DND-41 (cell line): ENCODE measurements around the gene CLASP1.
"Not testable (repeated sequence)": the region's sequence is repeated elsewhere in the genome, so short reads cannot be mapped to it uniquely, and the experiment has no call there.

Experiments
- ATAC-seq: fragments of 200-7000 bp; cut with Tn5 transposase; 3 replicates; pipeline ENCODE4 v1.9.1; 2021; ENCODE audit warnings: low read depth; ENCODE audit not compliant: insufficient read depth
- DNase-seq: peaks from one replicate; pipeline ENCODE4 v3.0.0-alpha.2; 2020
- H2AFZ ChIP-seq: 2 replicates; pipeline ENCODE4 v1.6.0; 2012; ENCODE audit warnings: low read depth, low read length
- H3K27ac ChIP-seq: 2 replicates; pipeline ENCODE4 v1.5.1; 2012; ENCODE audit warnings: low read length, inconsistent platforms
- H3K27me3 ChIP-seq: fragments of 200-600 bp; sonication (generic); 2 replicates; pipeline ENCODE4 v1.6.0; 2012; ENCODE audit warnings: low read length, mild to moderate bottlenecking, inconsistent platforms; ENCODE audit not compliant: insufficient read depth, poor library complexity
- H3K36me3 ChIP-seq: 2 replicates; pipeline ENCODE4 v1.5.1; 2012; ENCODE audit warnings: low read length, inconsistent platforms; ENCODE audit not compliant: insufficient read depth
- H3K4me1 ChIP-seq: 2 replicates; pipeline ENCODE4 v1.5.1; 2012; ENCODE audit warnings: mild to moderate bottlenecking, low read length; ENCODE audit not compliant: insufficient read depth
- H3K4me2 ChIP-seq: 2 replicates; pipeline ENCODE4 v1.6.0; 2012; ENCODE audit warnings: mild to moderate bottlenecking, moderate library complexity, low read length, inconsistent platforms; ENCODE audit not compliant: insufficient read depth
- H3K4me3 ChIP-seq, 2 experiments: fragments of 200-600 bp in 1 of 2; shearing (Covaris generic) in 1 of 2; 2 replicates each; pipeline ENCODE4 v1.5.1; 2012 to 2016; ENCODE audit warnings: inconsistent platforms in 2 of 2, low read length in 2 of 2, mild to moderate bottlenecking in 2 of 2, low read depth in 1 of 2, moderate library complexity in 1 of 2
- H3K79me2 ChIP-seq: 2 replicates; pipeline ENCODE4 v1.6.0; 2012; ENCODE audit warnings: low read length, inconsistent platforms; ENCODE audit not compliant: insufficient read depth
- H3K9ac ChIP-seq: 2 replicates; pipeline ENCODE4 v1.6.0; 2012; ENCODE audit warnings: low read depth, mild to moderate bottlenecking, inconsistent platforms, low read length, moderate library complexity
- H3K9me3 ChIP-seq: 2 replicates; pipeline ENCODE4 v1.5.1; 2012; ENCODE audit warnings: low read length, moderate library complexity, mild to moderate bottlenecking, inconsistent platforms; ENCODE audit not compliant: insufficient read depth, severe bottlenecking
- H4K20me1 ChIP-seq: 2 replicates; pipeline ENCODE4 v1.6.0; 2012; ENCODE audit warnings: low read length; ENCODE audit not compliant: insufficient read depth
- EZH2 ChIP-seq: IDR thresholded peaks from 3 replicates; pipeline ENCODE4 v1.6.1; 2012; ENCODE audit warnings: borderline replicate concordance, low read depth, mild to moderate bottlenecking, moderate library complexity, low read length, inconsistent platforms; ENCODE audit not compliant: severe bottlenecking
- TF ChIP-seq, protein P1 (sequence below): IDR thresholded peaks from 2 replicates; pipeline ENCODE4 v1.5.1; 2012; ENCODE audit warnings: borderline replicate concordance, low read length, moderate library complexity, mild to moderate bottlenecking; ENCODE audit not compliant: poor library complexity, severe bottlenecking; ENCODE audit errors: extremely low read depth

Gene CLASP1

DNA sequence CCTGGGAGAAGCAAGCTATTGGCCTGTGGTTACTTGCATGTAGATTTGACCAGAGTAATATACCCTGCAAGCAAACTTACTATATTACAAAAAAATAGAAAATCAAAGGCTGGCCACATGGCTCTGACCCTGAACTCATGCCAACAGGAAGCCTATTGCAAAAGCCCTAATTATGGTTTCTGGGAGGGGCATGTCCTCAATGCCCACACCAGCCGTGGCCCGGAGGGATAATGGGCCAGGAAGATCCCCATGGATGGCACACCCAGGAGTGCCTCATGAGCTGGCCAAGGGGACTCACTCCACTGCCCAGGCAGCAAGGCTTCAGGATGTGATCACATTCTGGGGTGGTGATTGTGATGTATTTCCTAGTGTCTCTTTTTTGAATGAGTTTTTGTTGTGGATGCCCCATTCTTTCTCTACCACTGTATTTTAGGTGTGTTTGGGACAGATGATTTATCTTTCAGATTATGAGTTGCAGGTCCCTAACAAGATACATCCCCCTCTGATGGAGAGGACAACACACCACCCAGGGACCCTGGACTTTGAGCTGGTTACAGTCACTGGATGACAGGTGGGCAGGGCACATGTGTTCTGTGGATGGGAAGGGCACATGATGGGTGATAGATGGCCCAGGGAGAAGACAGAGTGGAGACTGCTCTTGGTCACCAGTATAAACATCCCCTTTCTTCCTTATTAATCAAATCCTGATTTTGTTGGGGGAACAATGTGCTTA lies 345.6 kb downstream of the CLASP1 start:
- ATAC-seq = no peak
- no peak for DNase-seq
- no peaks in the 10 kb centered on the region for H4K20me1 ChIP-seq
- no peaks in the 10 kb centered on the region for H3K9me3 ChIP-seq
- H3K4me1 ChIP-seq = no peaks in the 10 kb centered on the region
- H3K9ac ChIP-seq = no peak overlapping the region
- no peak overlapping the region for H2AFZ ChIP-seq
- no peaks in the 10 kb centered on the region for H3K36me3 ChIP-seq
- H3K4me2 ChIP-seq = no peak overlapping the region
- H3K4me3 ChIP-seq = no peak overlapping the region
- H3K27ac ChIP-seq = no peak overlapping the region
- no peak for TF ChIP-seq EZH2
- TF ChIP-seq, protein P1, sequence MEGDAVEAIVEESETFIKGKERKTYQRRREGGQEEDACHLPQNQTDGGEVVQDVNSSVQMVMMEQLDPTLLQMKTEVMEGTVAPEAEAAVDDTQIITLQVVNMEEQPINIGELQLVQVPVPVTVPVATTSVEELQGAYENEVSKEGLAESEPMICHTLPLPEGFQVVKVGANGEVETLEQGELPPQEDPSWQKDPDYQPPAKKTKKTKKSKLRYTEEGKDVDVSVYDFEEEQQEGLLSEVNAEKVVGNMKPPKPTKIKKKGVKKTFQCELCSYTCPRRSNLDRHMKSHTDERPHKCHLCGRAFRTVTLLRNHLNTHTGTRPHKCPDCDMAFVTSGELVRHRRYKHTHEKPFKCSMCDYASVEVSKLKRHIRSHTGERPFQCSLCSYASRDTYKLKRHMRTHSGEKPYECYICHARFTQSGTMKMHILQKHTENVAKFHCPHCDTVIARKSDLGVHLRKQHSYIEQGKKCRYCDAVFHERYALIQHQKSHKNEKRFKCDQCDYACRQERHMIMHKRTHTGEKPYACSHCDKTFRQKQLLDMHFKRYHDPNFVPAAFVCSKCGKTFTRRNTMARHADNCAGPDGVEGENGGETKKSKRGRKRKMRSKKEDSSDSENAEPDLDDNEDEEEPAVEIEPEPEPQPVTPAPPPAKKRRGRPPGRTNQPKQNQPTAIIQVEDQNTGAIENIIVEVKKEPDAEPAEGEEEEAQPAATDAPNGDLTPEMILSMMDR = no peak
- H3K79me2 ChIP-seq = no peaks in the 10 kb centered on the region
- H3K27me3 ChIP-seq = no peaks in the 10 kb centered on the region

DNA sequence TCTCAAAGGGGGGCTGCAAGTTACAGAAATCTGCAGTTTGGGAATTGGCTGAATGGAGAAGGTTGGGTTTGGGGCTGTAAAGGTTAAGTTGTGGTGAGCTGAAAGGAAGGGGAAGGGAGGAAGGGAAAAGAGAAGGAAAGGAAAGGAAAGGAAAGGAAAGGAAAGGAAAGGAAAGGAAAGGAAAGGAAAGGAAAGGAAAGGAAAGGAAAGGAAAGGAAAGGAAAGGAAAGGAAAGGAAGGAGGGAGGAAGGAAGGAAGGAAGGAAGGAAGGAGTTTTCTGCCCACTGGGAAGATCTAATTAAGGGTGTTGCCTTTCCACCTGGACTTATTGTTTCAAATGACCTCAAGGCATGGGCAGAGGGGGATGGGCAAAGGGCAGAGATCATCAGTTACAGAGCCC lies 348.1 kb downstream of the CLASP1 start:
- H3K4me3 ChIP-seq, ATAC-seq, H3K79me2 ChIP-seq, DNase-seq, H3K27me3 ChIP-seq, H3K4me1 ChIP-seq, H2AFZ ChIP-seq, H3K9ac ChIP-seq, H3K27ac ChIP-seq, H3K4me2 ChIP-seq, H4K20me1 ChIP-seq, H3K9me3 ChIP-seq, H3K36me3 ChIP-seq: not testable (repeated sequence)

DNA sequence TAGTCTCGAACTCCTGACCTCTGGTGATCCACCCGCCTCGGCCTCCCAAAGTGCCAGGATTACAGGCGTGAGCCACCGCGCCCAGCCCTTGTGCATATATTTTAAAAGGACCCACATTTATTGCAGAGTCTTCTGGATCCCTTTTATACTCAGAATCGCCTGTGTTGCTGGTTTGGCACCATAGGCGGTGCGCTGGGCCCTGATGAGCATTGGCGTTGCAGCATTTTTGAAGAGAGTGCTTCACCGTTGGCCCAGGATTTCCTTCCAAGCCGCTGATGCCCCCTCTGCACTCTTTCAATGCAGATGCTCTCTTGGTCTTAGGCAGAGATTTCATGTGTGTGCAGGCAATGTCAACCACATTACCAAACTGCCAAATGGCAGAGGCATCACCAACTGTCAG lies 350.8 kb downstream of the CLASP1 start:
- DNase-seq (no peak), ATAC-seq (no peak)
- H3K27me3 ChIP-seq = no peaks in the 10 kb centered on the region
- no peak for TF ChIP-seq EZH2
- TF ChIP-seq, protein P1 = no peak
- H3K79me2 ChIP-seq = no peaks in the 10 kb centered on the region
- peaks cover 6% of the 10 kb centered on the region for H3K9me3 ChIP-seq
- H4K20me1 ChIP-seq = no peaks in the 10 kb centered on the region
- H3K4me2 ChIP-seq = no peak overlapping the region
- no peak overlapping the region for H3K4me3 ChIP-seq
- H3K4me1 ChIP-seq = no peaks in the 10 kb centered on the region
- H3K36me3 ChIP-seq = no peaks in the 10 kb centered on the region
- H2AFZ ChIP-seq = no peak overlapping the region
- H3K27ac ChIP-seq = no peak overlapping the region
- H3K9ac ChIP-seq = no peak overlapping the region

DNA sequence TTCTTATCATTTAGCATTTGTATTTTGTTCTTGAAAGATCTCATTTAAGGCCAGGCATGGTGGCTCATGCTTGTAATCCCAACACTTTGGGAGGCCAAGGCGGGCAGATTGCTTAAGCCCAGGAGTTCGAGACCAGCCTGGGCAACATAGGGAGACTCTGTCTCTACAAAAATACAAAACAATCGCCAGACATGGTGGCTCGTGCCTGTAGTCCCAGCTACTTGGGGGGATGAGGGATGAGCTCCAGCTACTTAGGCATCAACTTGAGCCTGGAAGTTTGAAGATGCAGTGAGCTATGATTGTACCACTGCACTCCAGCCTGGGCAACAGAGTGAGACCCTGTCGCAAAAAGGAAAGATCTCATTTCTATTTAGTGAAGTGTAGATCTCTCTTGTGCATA lies 351.4 kb downstream of the CLASP1 start:
- not testable (repeated sequence) for H3K4me2 ChIP-seq, DNase-seq, H3K4me3 ChIP-seq, H3K27me3 ChIP-seq, H3K79me2 ChIP-seq, H3K9ac ChIP-seq, H3K27ac ChIP-seq, H3K4me1 ChIP-seq, H2AFZ ChIP-seq, H3K9me3 ChIP-seq, H3K36me3 ChIP-seq, ATAC-seq, H4K20me1 ChIP-seq
